HEK293 (cell line): ENCODE measurements around the gene ZBTB20.

Experiments
- CTCF ChIA-PET: fragments of 350-600 bp; formaldehyde crosslinking; extraction: SDS; loops from one replicate; lab custom pipeline; 2021; ENCODE audit warnings: antibody characterized with exemption; lab: Yijun Ruan, JAX
- POLR2A ChIA-PET: fragments of 300-600 bp; formaldehyde crosslinking; extraction: SDS; loops from one replicate; lab custom pipeline; 2020; ENCODE audit warnings: antibody characterized with exemption, inconsistent platforms; lab: Yijun Ruan, JAX
- H3K27ac ChIP-seq: fragments of 200-500 bp; sonication (Bioruptor generic); 2 replicates; pipeline ENCODE4 v1.5.1; 2014; ENCODE audit warnings: low read depth, low read length, control low read depth, inconsistent platforms; ENCODE audit errors: extremely low read depth
- H3K36me3 ChIP-seq, 2 experiments: fragments of 200-500 bp in 1 of 2; sonication (Bioruptor generic) in 1 of 2; 1 replicate in 1 of 2; 2 replicates in 1 of 2; pipeline ENCODE4 v1.5.1; 2014 to 2017; ENCODE audit warnings: inconsistent platforms in 2 of 2, low read length in 2 of 2; ENCODE audit not compliant: control insufficient read depth in 2 of 2, insufficient read depth in 1 of 2
- H3K4me1 ChIP-seq: fragments of 200-500 bp; sonication (Bioruptor generic); 2 replicates; pipeline ENCODE4 v1.5.1; 2014; ENCODE audit warnings: mild to moderate bottlenecking, low read length, inconsistent platforms; ENCODE audit not compliant: control insufficient read depth, insufficient read depth
- H3K4me3 ChIP-seq: 2 replicates; pipeline ENCODE4 v1.5.1; 2011; ENCODE audit warnings: low read depth, mild to moderate bottlenecking, control low read depth, low read length, moderate library complexity
- H3K9me3 ChIP-seq: fragments of 200-500 bp; sonication (Bioruptor generic); 2 replicates; pipeline ENCODE4 v1.5.1; 2014; ENCODE audit warnings: low read depth, low read length, inconsistent platforms; ENCODE audit not compliant: control insufficient read depth, insufficient read depth
- GLI2 ChIP-seq: fragments of 450-650 bp; formaldehyde crosslinking; IDR thresholded peaks from 2 replicates; pipeline ENCODE4; 2017; ENCODE audit warnings: missing biosample characterization, missing genetic modification characterization, low read depth, borderline replicate concordance
- KLF10 ChIP-seq: fragments of 450-650 bp; IDR thresholded peaks from 2 replicates; pipeline ENCODE4 v1.5.1; 2018; ENCODE audit warnings: missing biosample characterization, mild to moderate bottlenecking, missing genetic modification characterization
- SP2 ChIP-seq: fragments of 450-650 bp; formaldehyde crosslinking; IDR thresholded peaks from 2 replicates; pipeline ENCODE4 v1.5.1; 2016; ENCODE audit warnings: missing biosample characterization, missing genetic modification characterization
- SP3 ChIP-seq: fragments of 450-650 bp; formaldehyde crosslinking; IDR thresholded peaks from 2 replicates; pipeline ENCODE4 v1.5.1; 2016; ENCODE audit warnings: missing biosample characterization, missing genetic modification characterization
- TCF7L2 ChIP-seq: IDR thresholded peaks from 2 replicates; pipeline ENCODE4 v1.6.1; 2011; ENCODE audit warnings: low read depth, mild to moderate bottlenecking, inconsistent platforms, low read length, moderate library complexity, borderline replicate concordance
- ZBTB48 ChIP-seq: fragments of 450-650 bp; formaldehyde crosslinking; IDR thresholded peaks from 2 replicates; pipeline ENCODE4 v1.5.1; 2016; ENCODE audit warnings: missing biosample characterization, missing genetic modification characterization
- ZFP37 ChIP-seq: fragments of 450-650 bp; formaldehyde crosslinking; IDR thresholded peaks from 2 replicates; pipeline ENCODE4 v1.5.1; 2016; ENCODE audit warnings: missing biosample characterization, missing genetic modification characterization
- ZFP41 ChIP-seq: fragments of 450-650 bp; formaldehyde crosslinking; IDR thresholded peaks from 2 replicates; pipeline ENCODE4 v1.5.1; 2016; ENCODE audit warnings: missing biosample characterization, missing genetic modification characterization, borderline replicate concordance
- ZFP69B ChIP-seq: fragments of 450-650 bp; formaldehyde crosslinking; IDR thresholded peaks from 2 replicates; pipeline ENCODE4 v1.5.1; 2016; ENCODE audit warnings: missing biosample characterization, missing genetic modification characterization
- ZNF16 ChIP-seq: fragments of 450-650 bp; formaldehyde crosslinking; IDR thresholded peaks from 2 replicates; pipeline ENCODE4 v1.5.1; 2016; ENCODE audit warnings: low read depth, missing biosample characterization, missing genetic modification characterization
- ZNF2 ChIP-seq: fragments of 450-650 bp; formaldehyde crosslinking; IDR thresholded peaks from 2 replicates; pipeline ENCODE4 v1.5.1; 2016; ENCODE audit warnings: missing biosample characterization, missing genetic modification characterization
- ZNF335 ChIP-seq: fragments of 450-650 bp; formaldehyde crosslinking; conservative IDR thresholded peaks from 2 replicates; pipeline ENCODE4 v1.5.1; 2016; ENCODE audit warnings: missing biosample characterization, missing genetic modification characterization
- ZNF341 ChIP-seq: fragments of 450-650 bp; formaldehyde crosslinking; IDR thresholded peaks from 2 replicates; pipeline ENCODE4; 2016; ENCODE audit warnings: low read depth, missing biosample characterization, missing genetic modification characterization
- ZNF362 ChIP-seq: fragments of 450-650 bp; formaldehyde crosslinking; IDR thresholded peaks from 2 replicates; pipeline ENCODE4 v1.5.1; 2016; ENCODE audit warnings: missing biosample characterization, missing genetic modification characterization
- ZNF416 ChIP-seq: fragments of 450-650 bp; formaldehyde crosslinking; IDR thresholded peaks from 2 replicates; pipeline ENCODE4 v1.5.1; 2016; ENCODE audit warnings: missing biosample characterization, missing genetic modification characterization
- ZNF585B ChIP-seq: fragments of 450-650 bp; formaldehyde crosslinking; IDR thresholded peaks from 2 replicates; pipeline ENCODE4 v1.5.1; 2016; ENCODE audit warnings: missing biosample characterization, missing genetic modification characterization
- ZNF629 ChIP-seq: fragments of 450-650 bp; formaldehyde crosslinking; IDR thresholded peaks from 2 replicates; pipeline ENCODE4 v1.5.1; 2017; ENCODE audit warnings: missing biosample characterization, missing genetic modification characterization
- ZNF654 ChIP-seq: fragments of 450-650 bp; formaldehyde crosslinking; IDR thresholded peaks from 2 replicates; pipeline ENCODE4 v1.5.1; 2016; ENCODE audit warnings: low read depth, missing biosample characterization, missing genetic modification characterization
- ZNF677 ChIP-seq: fragments of 450-650 bp; IDR thresholded peaks from 2 replicates; pipeline ENCODE4 v1.5.0; 2018; ENCODE audit warnings: missing biosample characterization, mild to moderate bottlenecking, missing genetic modification characterization, moderate library complexity
- ZNF701 ChIP-seq: fragments of 450-650 bp; formaldehyde crosslinking; IDR thresholded peaks from 2 replicates; pipeline ENCODE4 v1.5.1; 2016; ENCODE audit warnings: missing biosample characterization, missing genetic modification characterization
- ZNF768 ChIP-seq: fragments of 450-650 bp; formaldehyde crosslinking; IDR thresholded peaks from 2 replicates; pipeline ENCODE4 v1.5.1; 2018; ENCODE audit warnings: missing biosample characterization, mild to moderate bottlenecking, missing genetic modification characterization
- ZSCAN16 ChIP-seq: fragments of 450-650 bp; formaldehyde crosslinking; IDR thresholded peaks from 2 replicates; pipeline ENCODE4 v1.5.1; 2016; ENCODE audit warnings: missing biosample characterization, missing genetic modification characterization

ZBTB20 gene

GRCh38 chr3:114770874-114771273, 376.2 kb downstream of the ZBTB20 start (continued):
- TF ChIP-seq ZNF16 (tag by site-specific recombination) (no peak), ZNF677 (no peak)
- TF ChIP-seq, all 188 proteins: peak for 0

- Histone ChIP-seq H3K4me3 (no peak overlapping the region), H3K36me3 (no peaks in the 10 kb centered on the region), H3K9me3 (no peaks in the 10 kb centered on the region), H3K27ac (no peak overlapping the region), H3K4me1 (no peaks in the 10 kb centered on the region)
- ChIA-PET POLR2A (no interaction called here), CTCF (no interaction called here)
- TF ChIP-seq ZNF585B (tag by site-specific recombination) = no peak
Measured at GRCh38 chr3:114764056-114764492, 383.0 kb downstream of the ZBTB20 start.

GRCh38 chr3:114762144-114762543, 384.9 kb downstream of the ZBTB20 start:
- CTCF ChIA-PET = interaction anchor here (0.6 kb wide), 1 partner anchor 361 kb away, joined by 4 read pairs; no protein-coding TSS in a partner anchor
- Histone ChIP-seq H3K27ac (no peak overlapping the region), H3K36me3 (no peaks in the 10 kb centered on the region), H3K4me1 (no peaks in the 10 kb centered on the region), H3K4me3 (no peak overlapping the region), H3K9me3 (no peaks in the 10 kb centered on the region)
- POLR2A ChIA-PET = no interaction called here
- no peak for TF ChIP-seq ZNF341 (tag by site-specific recombination)
- TF ChIP-seq GLI2 = no peak
- no peak for TF ChIP-seq ZBTB48
- TF ChIP-seq ZNF362 = no peak
- TF ChIP-seq ZSCAN16 (tag by site-specific recombination) = no peak

GRCh38 chr3:114760679-114761078, 386.4 kb downstream of the ZBTB20 start:
- ChIA-PET POLR2A (no interaction called here), CTCF (no interaction called here)
- TF ChIP-seq SP3 (tag by site-specific recombination) (no peak), ZNF629 (tag by site-specific recombination) (no peak), ZNF416 (no peak), ZNF768 (no peak), TCF7L2 (no peak), ZNF654 (tag by site-specific recombination) (no peak), ZFP37 (tag by site-specific recombination) (no peak), ZNF335 (tag by site-specific recombination) (no peak), SP2 (tag by site-specific recombination) (no peak), ZFP69B (no peak), ZFP41 (no peak), ZNF2 (tag by site-specific recombination) (no peak), KLF10 (tag by site-specific recombination) (no peak), ZNF701 (tag by site-specific recombination) (no peak)

More at GRCh38 chr3:114760679-114761078, 386.4 kb downstream of the ZBTB20 start:
- no peak overlapping the region for H3K4me3 ChIP-seq
- no peaks in the 10 kb centered on the region for H3K4me1 ChIP-seq
- no peak overlapping the region for H3K27ac ChIP-seq
- H3K36me3 ChIP-seq = no peaks in the 10 kb centered on the region
- H3K9me3 ChIP-seq = no peaks in the 10 kb centered on the region
